ENCODE data around the gene HMX3.
"Not testable (repeated sequence)": the region's sequence is repeated elsewhere in the genome, so short reads cannot be mapped to it uniquely, and the experiment has no call there.

Gene HMX3

GRCh38 chr10:123175389-123176387 is 39.9 kb downstream of the HMX3 start:
- no peak for DNase-seq (ENCODE audit: low spot score)

- DNase-seq (ENCODE audit: low spot score): not testable (repeated sequence)
Observed at GRCh38 chr10:123178390-123178789, 42.6 kb downstream of the HMX3 start.

GRCh38 chr10:123180101-123181090 is 44.6 kb downstream of the HMX3 start:
- no peak for DNase-seq (ENCODE audit: low spot score)

- no peak for DNase-seq (ENCODE audit: low spot score)
Observed at GRCh38 chr10:123183724-123184123, 48.0 kb downstream of the HMX3 start.

GRCh38 chr10:123187781-123188180 is 52.0 kb downstream of the HMX3 start:
- no peak for DNase-seq (ENCODE audit: low spot score)

Measured in CD4-positive, alpha-beta T cell treated with Interleukin-2 at 100 ng/mL for 4 hours (primary cell).